Memory B cell (primary cell): ENCODE data around the gene ANKRD11.

Experiments used
- ATAC-seq: fragments of 150-1000 bp; cut with Tn5 transposase; 2 replicates; pipeline ENCODE4 v1.10.0; 2021; ENCODE audit warnings: low read depth, mild to moderate bottlenecking, moderate library complexity
- DNase-seq, 2 donors: peaks; one replicate each; pipeline ENCODE4 v3.0.0; 2022; ENCODE audit warnings: low spot score in 2 of 2
- H3K27ac Mint-ChIP-seq: one replicate; pipeline ENCODE4 v1.8.0; 2022; ENCODE audit warnings: mild to moderate bottlenecking, moderate library complexity, mixed read lengths
- H3K27me3 Mint-ChIP-seq: one replicate; pipeline ENCODE4 v1.8.0; 2022; ENCODE audit warnings: mixed read lengths
- H3K36me3 Mint-ChIP-seq: one replicate; pipeline ENCODE4 v1.8.0; 2022; ENCODE audit warnings: mild to moderate bottlenecking, mixed read lengths
- H3K4me1 Mint-ChIP-seq: one replicate; pipeline ENCODE4 v1.8.0; 2022; ENCODE audit warnings: mixed read lengths
- H3K4me3 Mint-ChIP-seq: one replicate; pipeline ENCODE4 v1.8.0; 2022; ENCODE audit warnings: mild to moderate bottlenecking, moderate library complexity, mixed read lengths
- H3K9me3 Mint-ChIP-seq: one replicate; pipeline ENCODE4 v1.8.0; 2022; ENCODE audit warnings: mixed read lengths

The ANKRD11 gene

DNA sequence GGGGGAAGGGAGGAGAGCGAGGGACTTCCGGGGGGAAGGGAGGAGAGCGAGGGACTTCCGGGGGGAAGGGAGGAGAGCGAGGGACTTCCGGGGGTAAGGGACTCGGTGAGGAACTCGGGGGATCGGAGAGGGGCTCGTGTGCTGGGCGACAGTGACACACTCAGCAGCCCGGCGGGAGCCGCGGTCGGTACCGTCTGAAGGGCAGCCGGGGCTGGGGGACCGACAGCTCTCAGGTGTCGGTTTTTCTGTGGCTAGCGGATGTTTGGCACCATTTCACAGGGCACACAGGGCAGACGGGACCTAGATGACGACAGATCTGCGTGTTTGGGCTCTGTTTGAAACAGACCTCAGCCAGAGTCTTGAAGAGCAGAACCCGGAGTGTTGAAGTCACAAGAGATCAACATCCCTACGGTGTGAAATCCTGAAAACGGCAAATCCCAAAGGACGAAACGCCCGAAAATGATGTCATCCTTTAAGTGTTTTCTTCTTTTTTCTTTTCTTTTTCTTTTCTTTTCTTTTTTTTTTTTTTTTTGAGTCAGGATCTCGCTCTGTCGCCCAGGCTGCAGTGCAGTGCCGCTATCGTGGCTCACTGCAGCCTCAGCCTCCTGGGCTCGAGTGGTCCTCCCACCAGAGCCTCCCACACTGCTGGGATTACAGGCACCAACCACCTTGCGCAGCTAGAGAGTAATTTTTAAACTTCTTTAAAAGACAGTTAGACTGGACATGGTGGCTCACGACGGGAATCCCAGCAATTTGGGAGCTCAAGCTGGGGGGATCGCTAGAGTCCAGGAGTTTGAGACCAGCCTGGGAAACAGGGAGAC lies 249.0 kb downstream of the ANKRD11 start:
- DNase-seq (peak; percentile 78 to 81), ATAC-seq (peak; percentile 80)
- no peaks in the 10 kb centered on the region for H3K9me3 Mint-ChIP-seq
- H3K36me3 Mint-ChIP-seq = no peaks in the 10 kb centered on the region
- peak overlapping the region; percentile 96 for H3K27ac Mint-ChIP-seq
- peak overlapping the region; percentile 94 for H3K4me3 Mint-ChIP-seq
- H3K27me3 Mint-ChIP-seq = no peaks in the 10 kb centered on the region
- H3K4me1 Mint-ChIP-seq = peaks cover 9% of the 10 kb centered on the region

- Mint-ChIP-seq H3K9me3 (peaks cover 1% of the 10 kb centered on the region), H3K4me1 (peaks cover 7% of the 10 kb centered on the region), H3K27ac (no peak overlapping the region), H3K36me3 (peaks cover 9% of the 10 kb centered on the region), H3K4me3 (no peak overlapping the region), H3K27me3 (no peaks in the 10 kb centered on the region)
- DNase-seq (no peak), ATAC-seq (no peak)
Observed at GRCh38 chr16:89237733-89238132, 252.6 kb downstream of the ANKRD11 start.

- DNase-seq = no peak
- no peaks in the 10 kb centered on the region for H3K27me3 Mint-ChIP-seq
- no peak overlapping the region for H3K4me3 Mint-ChIP-seq
- ATAC-seq = no peak
- H3K9me3 Mint-ChIP-seq = peaks cover 1% of the 10 kb centered on the region
- peaks cover 15% of the 10 kb centered on the region for H3K36me3 Mint-ChIP-seq
- no peak overlapping the region for H3K27ac Mint-ChIP-seq
- peaks cover 4% of the 10 kb centered on the region for H3K4me1 Mint-ChIP-seq
Observed at GRCh38 chr16:89233678-89234490, 256.5 kb downstream of the ANKRD11 start.

- H3K27ac Mint-ChIP-seq = no peak overlapping the region
- H3K4me3 Mint-ChIP-seq = no peak overlapping the region
- H3K27me3 Mint-ChIP-seq = no peaks in the 10 kb centered on the region
- H3K36me3 Mint-ChIP-seq = peaks cover 30% of the 10 kb centered on the region
- no peak for ATAC-seq
- DNase-seq = no peak
- peaks cover 4% of the 10 kb centered on the region for H3K4me1 Mint-ChIP-seq
- peaks cover 1% of the 10 kb centered on the region for H3K9me3 Mint-ChIP-seq
Observed at GRCh38 chr16:89232107-89232506, 258.3 kb downstream of the ANKRD11 start.

DNA sequence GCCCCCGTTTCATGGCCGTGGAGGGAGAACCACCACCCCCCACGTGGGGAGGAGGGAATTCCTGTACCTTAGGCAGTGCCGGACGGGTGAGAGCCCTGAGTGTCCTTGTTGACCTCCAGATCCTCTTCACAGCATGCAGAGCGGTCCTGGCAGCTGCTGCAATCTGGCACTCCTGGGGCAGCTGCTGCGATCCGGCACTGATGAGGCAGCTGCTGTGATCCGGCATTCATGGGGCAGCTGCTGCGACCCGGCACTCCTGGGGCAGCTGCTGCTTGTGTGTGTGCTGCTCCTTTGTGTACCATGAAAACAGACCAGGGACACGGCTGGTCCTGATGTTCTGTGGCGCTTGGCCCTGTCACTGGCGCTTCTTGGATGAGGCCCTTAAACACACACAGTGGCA lies 260.1 kb downstream of the ANKRD11 start:
- DNase-seq = no peak
- H3K27ac Mint-ChIP-seq = no peak overlapping the region
- H3K27me3 Mint-ChIP-seq = no peaks in the 10 kb centered on the region
- H3K4me1 Mint-ChIP-seq = peaks cover 4% of the 10 kb centered on the region
- no peak for ATAC-seq
- peaks cover 5% of the 10 kb centered on the region for H3K9me3 Mint-ChIP-seq
- H3K4me3 Mint-ChIP-seq = no peak overlapping the region
- H3K36me3 Mint-ChIP-seq = peaks cover 42% of the 10 kb centered on the region

DNA sequence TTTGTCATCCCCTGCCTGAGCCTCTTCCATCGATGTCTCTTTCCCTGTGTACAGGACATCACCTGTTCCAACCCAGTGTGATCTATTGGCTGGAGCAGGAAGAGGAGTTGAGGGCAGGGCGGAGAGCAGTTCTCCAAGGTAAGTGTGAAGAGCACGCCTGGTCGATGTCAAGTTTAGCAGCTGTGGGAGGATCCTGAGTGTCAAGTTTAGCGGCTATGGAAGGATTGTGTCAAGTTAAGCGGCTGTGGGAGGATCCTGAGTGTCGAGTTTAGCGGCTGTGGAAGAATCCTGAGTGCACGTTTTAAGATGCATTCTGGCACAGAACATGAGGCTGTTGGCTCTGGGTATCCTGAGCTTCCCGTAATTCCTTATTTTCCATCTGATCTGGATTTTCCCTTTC lies 265.7 kb downstream of the ANKRD11 start:
- Mint-ChIP-seq H3K4me1 (peaks cover 8% of the 10 kb centered on the region), H3K27ac (no peak overlapping the region), H3K9me3 (peaks cover 4% of the 10 kb centered on the region), H3K4me3 (no peak overlapping the region), H3K36me3 (peaks cover 44% of the 10 kb centered on the region), H3K27me3 (no peaks in the 10 kb centered on the region)
- no peak for DNase-seq
- ATAC-seq = no peak

DNA sequence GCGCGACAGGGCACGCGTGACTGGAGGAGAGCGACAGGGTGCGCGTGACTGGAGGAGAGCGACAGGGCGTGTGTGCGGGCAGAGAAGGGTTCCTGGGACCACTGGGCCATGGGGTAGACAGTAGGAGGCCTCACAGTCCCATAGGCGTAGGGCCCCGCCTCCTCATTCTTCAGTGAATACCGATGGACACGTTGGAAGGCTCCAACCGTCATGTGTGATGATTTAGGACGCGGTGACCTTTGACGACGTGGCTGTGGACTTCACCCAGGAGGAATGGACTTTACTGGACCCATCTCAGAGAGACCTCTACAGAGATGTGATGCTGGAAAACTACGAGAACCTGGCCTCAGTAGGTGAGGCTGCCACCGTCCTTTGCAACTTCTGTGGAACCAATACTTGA lies 267.4 kb downstream of the ANKRD11 start:
- DNase-seq = no peak

DNA sequence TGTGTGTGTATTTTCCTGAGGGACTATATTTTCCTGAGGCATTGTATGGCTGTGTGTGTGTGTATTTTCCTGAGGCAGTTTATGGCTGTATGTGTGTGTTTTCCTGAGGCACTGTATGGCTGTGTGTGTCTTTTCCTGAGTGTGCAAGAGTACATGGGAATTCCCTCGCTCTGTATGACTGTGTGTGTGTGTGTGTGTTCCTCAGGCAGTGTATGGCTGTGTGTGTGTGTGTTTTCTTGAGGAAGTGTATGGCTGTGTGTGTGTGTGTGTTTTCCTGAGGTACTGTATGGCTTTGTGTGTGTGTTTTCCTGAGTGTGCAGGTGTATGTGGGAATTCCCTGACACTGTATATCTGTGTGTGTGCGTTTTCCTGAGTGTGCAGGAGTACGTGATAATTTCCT lies 268.8 kb downstream of the ANKRD11 start:
- no peak overlapping the region for H3K27ac Mint-ChIP-seq
- peaks cover 10% of the 10 kb centered on the region for H3K4me1 Mint-ChIP-seq
- H3K9me3 Mint-ChIP-seq = peaks cover 2% of the 10 kb centered on the region
- H3K36me3 Mint-ChIP-seq = peaks cover 24% of the 10 kb centered on the region
- ATAC-seq = no peak
- no peak for DNase-seq
- H3K27me3 Mint-ChIP-seq = no peaks in the 10 kb centered on the region
- H3K4me3 Mint-ChIP-seq = no peak overlapping the region

More for the DNA sequence above, 267.4 kb downstream of the ANKRD11 start:
- Mint-ChIP-seq H3K36me3 (peaks cover 36% of the 10 kb centered on the region), H3K9me3 (peaks cover 4% of the 10 kb centered on the region), H3K27me3 (no peaks in the 10 kb centered on the region), H3K4me1 (peaks cover 9% of the 10 kb centered on the region), H3K4me3 (no peak overlapping the region), H3K27ac (no peak overlapping the region)
- ATAC-seq = no peak

GRCh38 chr16:89219365-89219764 lies 271.0 kb downstream of the ANKRD11 start:
- DNase-seq (no peak), ATAC-seq (no peak)
- peaks cover 11% of the 10 kb centered on the region for H3K36me3 Mint-ChIP-seq
- peaks cover 14% of the 10 kb centered on the region for H3K4me1 Mint-ChIP-seq
- no peak overlapping the region for H3K27ac Mint-ChIP-seq
- no peaks in the 10 kb centered on the region for H3K9me3 Mint-ChIP-seq
- H3K27me3 Mint-ChIP-seq = no peaks in the 10 kb centered on the region
- peak overlapping the region; percentile 58 for H3K4me3 Mint-ChIP-seq
